PC-3 (cell line): ENCODE data around the gene PSMB5.

Experiments used
- CTCF ChIP-seq: fragments of 300-600 bp; sonication (generic); conservative IDR thresholded peaks from 2 replicates; pipeline ENCODE4 v1.5.1; 2017; ENCODE audit warnings: antibody characterized with exemption, low read depth, mild to moderate bottlenecking, low read length
- EZH2 ChIP-seq: fragments of 300-600 bp; sonication (generic); IDR thresholded peaks from one replicate; pipeline ENCODE4 v1.6.1; 2017; ENCODE audit warnings: antibody characterized with exemption, mild to moderate bottlenecking, low read length; ENCODE audit not compliant: unreplicated experiment
- EZH2phosphoT487 ChIP-seq: fragments of 300-600 bp; sonication (generic); IDR thresholded peaks from 2 replicates; pipeline ENCODE4 v1.6.1; 2018; ENCODE audit warnings: mild to moderate bottlenecking, antibody characterized with exemption, low read length, borderline replicate concordance

- TF ChIP-seq EZH2 = no peak
- TF ChIP-seq CTCF = no peak
- TF ChIP-seq EZH2phosphoT487 = no peak
These were observed 40.2 kb upstream of the PSMB5 start for GRCh38 chr14:23074906-23075305.
